LHCN-M2 (cell line): ENCODE data around the gene MICU1. TPM values are rescaled to one million over a fixed set of nuclear protein-coding genes. Genes with fewer than 3 reads are reported as not detected.

Experiments used
- DNase-seq: peaks from one replicate; pipeline ENCODE4 v3.0.0-alpha.2; 2012; ENCODE audit warnings: low read depth
- total RNA-seq: library from RNA; depleted of rRNA; stranded (reverse); fragments of >200 nt; gene quantifications from 2 replicates; pipeline ENCODE4 v1.2.3, GENCODE V29; 2014

Gene MICU1
- total RNA-seq, 1 experiment from 2014 or later: 58.2 TPM

- DNase-seq: no peak
Measured at GRCh38 chr10:72630144-72630543, 4.3 kb upstream of the MICU1 start.

DNA sequence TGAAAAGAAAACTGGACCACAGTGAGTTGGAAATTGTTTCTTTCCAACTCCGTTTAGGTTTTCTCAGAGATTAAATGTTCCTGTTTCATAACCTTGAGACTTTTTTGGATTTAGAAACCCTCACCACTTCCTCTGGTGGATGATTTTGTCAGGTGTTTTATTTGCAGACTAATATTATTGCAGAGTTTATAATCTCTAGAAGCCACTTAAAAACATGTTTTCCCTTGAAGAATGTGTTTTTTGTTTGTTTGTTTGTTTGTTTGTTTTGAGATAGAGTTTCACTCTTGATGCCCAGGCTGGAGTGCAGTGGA, 520 bp upstream of the MICU1 start:
- no peak for DNase-seq

- DNase-seq: no peak
Measured at GRCh38 chr10:72625276-72625607, 637 bp downstream of the MICU1 start.

DNA sequence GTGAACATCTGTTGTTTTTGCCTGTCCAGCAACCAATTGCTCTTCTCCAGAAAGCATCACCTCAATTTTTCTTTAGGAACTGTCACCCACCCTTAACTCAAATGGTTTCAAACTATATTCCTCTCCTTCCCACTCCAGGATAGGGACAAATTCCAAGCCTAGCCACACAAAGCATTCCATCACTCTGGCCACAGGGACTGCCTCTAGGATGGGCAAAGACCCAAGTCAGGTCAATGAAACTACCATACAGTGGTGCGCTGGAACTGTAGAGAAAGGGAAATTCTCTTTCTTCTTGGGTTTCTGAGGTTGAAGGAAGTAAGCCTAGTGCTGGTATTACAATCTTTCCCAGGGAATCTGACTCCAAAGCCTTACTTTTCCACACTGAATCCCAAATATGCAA, 3.6 kb downstream of the MICU1 start:
- no peak for DNase-seq

DNA sequence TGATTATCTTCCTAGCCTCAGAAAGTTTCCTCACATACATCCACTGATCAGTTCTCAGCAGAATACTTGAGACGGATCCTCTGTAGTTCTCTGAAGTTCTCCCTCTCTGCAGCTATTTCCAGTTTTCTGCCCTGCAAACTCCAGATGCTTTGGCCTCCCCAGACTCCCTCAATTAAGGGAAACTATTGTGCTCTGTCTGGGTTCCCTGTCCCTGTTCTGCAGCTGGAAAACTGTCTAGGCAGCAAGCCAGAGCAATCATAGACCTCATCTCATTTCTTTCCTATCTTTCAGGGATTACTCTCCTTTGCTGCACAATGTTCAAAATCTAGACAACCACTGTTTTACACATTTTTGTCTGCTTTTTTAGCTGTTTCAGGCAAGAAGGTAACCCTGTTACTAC, 9.2 kb downstream of the MICU1 start:
- no peak for DNase-seq

GRCh38 chr10:72615970-72616369, 9.9 kb downstream of the MICU1 start:
- DNase-seq: no peak

DNA sequence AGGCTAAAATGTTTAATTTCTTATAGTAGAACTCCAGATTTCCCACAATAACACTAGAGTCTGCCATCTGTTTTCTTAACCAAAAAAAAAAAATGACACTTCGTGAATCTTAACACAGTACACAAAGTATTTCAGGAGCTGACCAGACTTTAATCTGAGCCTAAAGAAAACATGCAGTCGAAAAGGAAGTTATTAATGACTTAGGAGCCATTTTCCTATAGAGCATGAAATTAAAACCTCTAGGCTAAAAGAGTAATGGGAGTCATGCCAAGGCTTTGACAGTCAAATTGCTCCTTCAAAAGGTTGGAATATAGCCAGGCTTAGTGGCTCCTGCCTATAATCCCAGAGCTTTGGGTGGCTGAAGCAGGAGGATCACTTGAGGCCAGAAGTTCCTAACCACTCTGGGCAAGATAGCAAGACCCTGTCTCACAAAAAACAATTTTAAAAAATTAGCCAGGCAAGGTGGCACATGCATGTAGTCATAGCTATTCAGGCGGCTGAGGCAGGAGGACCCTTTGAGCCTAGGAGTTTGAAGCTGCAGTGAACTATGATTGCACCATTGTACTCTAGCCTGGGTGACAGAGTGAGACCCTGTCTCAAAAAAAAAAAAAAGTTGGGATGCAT, 13.6 kb downstream of the MICU1 start:
- DNase-seq: peak; percentile 17

DNA sequence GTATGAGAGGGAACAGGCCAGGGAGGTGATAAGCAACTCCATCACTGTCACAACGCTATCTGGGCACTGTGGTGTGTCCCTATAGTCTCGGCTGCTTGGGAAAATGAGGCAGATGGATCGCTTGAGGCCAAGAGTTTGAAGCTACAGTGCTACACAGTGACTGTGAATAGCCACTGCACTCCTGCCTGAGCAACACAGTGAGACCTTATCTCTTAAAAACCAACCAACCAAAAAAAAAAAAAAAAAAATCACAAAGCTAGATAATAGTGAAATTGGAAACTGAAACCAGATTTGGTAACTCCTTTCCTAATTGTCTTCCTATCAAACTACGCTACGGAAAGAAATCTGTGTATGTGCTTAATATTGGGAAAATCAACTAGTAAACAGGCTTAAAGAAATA, 14.1 kb downstream of the MICU1 start:
- DNase-seq: no peak

DNA sequence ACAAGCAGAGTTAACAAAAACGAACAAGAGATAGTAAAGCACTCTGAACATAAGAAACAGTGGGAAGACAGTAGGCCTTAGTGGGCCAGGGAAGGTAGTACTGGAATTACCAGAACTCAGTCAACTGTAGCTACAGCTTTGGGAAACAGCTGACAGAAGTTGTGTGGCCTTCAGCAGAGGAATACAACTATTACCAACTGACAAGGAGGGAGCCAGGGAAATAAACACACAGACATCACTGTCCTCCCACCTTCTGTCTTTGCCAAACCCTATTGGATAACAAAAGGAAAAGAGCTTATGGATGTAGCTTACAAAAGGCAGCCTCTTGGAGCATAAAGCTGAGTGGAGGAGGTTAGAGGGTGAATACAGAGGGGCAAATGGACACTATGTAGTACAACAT, 15.4 kb downstream of the MICU1 start:
- DNase-seq: no peak

DNA sequence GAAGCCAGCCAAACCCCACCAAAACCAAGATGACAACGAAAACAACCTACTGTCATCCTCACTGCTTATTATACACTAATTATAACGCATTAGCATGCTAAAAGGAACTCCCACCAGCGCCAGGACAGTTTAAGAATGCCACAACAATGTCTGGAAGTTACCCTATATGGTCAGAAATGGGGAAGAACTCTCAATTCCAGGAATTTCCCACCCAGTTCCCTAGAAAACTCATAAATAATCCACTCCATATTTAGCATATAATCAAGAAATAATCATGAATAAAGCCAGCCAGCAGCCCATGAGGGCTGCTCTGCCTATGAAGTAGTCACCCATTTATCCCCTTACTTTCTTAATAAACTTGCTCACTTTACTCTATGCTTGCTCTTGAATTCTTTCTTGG, 20.8 kb downstream of the MICU1 start:
- DNase-seq: no peak

- DNase-seq: no peak
Measured at GRCh38 chr10:72601144-72601543, 24.7 kb downstream of the MICU1 start.

DNA sequence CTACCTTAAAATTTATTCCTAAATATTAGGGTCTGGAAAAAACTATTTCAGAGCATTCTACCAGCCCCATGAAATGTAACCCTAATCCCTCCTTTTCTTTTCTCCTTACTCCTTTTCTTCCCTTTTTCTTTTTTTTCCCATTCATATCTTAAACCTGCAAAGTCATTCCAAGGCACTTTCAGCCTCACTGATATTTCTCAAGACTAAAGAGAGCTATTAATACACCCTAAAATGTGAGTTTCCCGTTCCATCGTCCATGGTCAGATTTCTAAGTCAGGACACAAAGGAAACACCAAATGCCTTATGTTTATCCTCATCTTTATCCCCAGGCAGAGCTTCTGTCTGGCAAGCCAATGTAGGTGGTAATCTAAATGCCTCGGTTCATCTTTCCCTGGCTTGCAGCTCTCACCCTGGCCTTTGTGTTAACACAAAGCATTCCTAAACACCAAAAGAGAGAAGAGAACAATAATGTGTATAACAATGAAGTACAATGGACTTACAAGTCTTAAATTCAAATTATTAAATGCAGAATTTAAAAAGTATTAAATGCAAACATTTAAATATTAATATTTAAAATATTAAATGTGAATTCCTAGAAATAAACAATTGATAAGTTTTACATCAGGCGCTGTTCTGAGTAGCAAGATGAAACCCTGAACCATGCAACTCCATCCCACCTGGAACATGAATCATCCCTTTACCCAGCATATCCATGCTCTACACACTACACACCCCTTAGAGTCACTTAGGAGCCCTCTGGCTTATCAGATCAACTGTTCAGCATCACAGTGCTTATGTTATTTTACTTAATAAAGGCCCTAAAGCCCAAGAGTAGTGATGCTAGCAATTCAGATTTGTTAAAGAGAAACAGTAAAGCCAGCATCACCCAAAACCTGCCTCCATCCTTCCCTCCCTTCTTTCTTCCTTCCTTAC, 26.8 kb downstream of the MICU1 start:
- no peak for DNase-seq

DNA sequence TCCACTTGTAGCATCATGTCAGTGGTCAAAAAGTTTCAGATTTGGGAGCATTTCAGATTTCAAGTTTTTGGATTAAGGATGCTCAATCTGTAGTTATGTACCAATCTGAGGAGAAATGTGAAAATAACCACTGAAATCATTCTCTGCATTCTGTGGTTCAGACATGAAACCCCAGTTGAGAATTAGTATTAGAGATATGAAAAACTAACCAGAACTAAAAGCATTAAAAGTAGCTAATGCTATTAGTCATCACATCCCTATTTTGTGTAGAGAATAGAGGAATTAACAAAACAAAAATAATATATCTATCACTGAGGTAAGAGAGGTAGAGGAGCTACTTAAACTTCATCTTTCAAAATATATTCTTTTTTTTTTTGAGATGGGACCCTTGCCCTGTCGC, 28.0 kb downstream of the MICU1 start:
- peak; percentile 47 for DNase-seq

GRCh38 chr10:72595436-72595835, 30.4 kb downstream of the MICU1 start:
- no peak for DNase-seq

DNA sequence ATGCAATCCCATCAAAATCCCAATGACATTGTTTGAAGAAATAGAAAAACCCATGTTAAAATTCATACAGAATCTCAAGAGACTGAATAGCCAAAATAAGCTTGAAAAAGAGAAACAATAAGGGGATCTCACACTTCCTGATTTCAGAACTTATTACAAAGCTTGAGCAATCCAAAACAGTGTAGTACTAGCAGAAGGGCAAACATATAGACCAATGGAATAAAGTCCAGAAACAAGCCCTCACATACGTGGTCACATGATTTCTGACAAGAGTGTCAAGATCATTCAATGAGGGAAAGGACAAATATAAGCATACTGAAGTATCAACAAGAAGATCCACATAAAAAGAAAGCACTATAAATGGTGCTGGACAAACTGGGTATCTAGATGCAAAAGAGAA, 31.9 kb downstream of the MICU1 start:
- DNase-seq: no peak

DNA sequence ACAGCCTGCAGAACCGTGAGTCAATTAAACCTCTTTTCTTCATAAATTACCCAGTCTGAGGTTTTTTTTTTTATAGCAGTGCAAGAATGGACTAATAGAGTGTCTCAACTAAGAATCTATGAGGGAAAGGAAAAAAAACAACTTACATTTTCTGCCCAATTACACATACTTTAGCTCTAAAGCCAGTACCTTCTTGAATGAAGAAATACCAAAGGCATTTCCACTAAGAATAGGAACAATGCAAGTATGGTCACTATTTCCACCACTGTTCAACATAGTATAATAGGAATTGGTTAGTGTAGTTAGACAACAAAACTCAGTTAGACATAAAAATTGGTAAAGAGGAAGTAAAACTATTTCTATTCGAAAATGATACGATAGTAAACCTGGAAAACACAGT, 37.6 kb downstream of the MICU1 start:
- no peak for DNase-seq

DNA sequence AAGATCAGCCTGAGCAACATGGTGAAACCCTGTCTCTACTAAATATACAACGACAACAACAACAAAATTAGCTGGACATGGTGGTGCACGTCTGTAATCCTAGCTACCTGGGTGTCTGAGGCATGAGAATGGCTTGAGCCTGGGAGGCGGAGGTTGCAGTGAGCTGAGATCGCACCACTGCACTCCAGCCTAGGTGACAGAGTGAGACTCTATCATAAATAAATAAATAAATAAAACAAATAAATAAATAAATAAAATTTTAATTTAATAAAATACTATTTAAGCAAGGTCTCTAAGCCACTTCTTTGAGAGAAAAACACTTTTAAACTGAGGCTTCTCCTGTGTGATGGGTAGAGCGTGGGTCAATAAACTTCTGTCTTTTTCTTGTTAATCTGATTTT, 38.3 kb downstream of the MICU1 start:
- DNase-seq: no peak

DNA sequence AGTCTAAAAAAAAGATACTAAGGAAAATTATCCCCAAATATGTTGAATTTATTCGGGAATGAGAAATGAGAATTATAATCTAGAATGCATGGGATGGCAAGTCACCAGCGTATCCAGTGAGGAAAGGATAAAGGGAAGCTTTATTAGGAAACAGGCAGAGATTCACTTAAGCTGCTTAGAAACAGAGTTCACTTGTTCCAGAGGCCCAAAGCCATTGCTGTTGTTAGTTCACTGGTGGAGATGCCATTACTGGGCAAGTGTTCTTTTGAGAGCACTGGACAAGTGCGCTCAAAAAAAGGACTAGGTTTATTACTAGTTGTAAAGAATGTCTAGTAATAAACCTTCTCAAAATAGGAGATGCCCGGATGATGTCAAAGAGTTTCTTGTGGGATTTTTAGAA, 51.2 kb downstream of the MICU1 start:
- DNase-seq: no peak

- DNase-seq: no peak
Measured at GRCh38 chr10:72573079-72573478, 52.8 kb downstream of the MICU1 start.

DNA sequence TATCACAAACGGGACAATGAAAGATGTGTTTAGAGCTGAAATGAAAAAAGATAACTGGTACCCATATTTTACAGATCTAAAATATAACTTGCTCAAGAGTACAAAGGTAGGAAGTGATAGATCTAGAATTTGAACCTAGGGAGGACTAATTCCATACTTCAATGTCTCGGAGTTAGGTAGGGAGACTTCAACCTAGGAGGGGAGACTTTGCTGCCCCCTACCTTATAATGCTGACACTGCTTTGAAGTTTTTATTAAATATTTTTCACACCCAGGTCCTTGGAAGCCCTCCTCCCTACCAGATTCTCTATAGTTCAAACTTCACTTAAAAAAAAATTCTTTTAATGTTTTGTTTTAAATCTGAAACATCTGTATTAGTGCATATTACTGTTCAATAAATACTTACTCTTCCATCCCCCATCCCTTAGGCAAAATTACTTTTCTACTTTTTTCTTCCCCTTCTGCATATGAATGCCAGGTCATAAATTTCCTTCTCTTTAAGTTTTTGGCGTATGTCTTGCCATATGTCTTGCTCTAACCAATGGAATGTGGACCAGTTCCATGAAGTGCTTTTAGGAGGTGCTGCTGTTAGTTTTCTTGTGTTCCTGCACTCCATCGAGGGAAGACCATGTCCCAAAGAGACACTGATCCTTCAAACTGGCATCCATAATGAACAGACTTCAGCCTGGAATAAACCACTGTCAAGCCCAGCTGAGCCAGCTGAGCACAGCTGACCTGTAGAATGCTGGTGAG, 57.8 kb downstream of the MICU1 start:
- DNase-seq: peak; percentile 43

DNA sequence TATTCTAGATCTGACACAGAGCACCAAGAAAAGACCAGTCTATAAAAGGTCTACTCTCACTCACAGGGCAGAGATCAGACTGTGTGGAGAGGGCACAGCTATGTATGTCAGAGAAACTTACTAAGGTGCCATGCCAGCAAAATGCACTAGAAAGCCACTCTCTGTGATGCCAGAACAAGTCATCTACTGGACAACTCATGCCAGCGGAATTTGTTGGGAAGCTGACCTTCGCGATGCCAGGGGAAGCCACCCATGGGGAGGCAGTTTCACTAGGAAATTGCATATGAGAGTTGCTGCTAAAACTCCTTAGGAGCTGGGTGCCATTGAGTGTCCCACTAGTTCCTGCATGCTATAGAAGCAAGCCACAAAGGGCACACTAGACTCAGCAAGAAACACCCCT, 58.5 kb downstream of the MICU1 start:
- DNase-seq: peak; percentile 88

GRCh38 chr10:72564596-72564995, 61.3 kb downstream of the MICU1 start:
- DNase-seq: peak; percentile 13
